ENCODE data around the gene COX10. TPM values are rescaled to one million over a fixed set of nuclear protein-coding genes. Genes with fewer than 3 reads are reported as not detected.

The COX10 gene
- total and polyA plus RNA-seq, 2 experiments from 2014 or later: 21.7 to 26.6 TPM

GRCh38 chr17:14123619-14124278, 54.4 kb downstream of the COX10 start:
- DNase-seq (ENCODE audit: low read depth in 1 of 2, low spot score in 1 of 2): no peak
- no peak overlapping the region for H3K4me3 ChIP-seq
- no peak overlapping the region for H3K27ac ChIP-seq
- TF ChIP-seq CTCF (IDR thresholded peaks at IDR 0.05; ENCODE audit: low read depth, low read length): no peak
- H3K4me1 ChIP-seq (ENCODE audit: low read depth): peaks cover 7% of the 10 kb centered on the region
- H3K9me3 ChIP-seq (ENCODE audit: low read depth): no peaks in the 10 kb centered on the region
- no peaks in the 10 kb centered on the region for H3K36me3 ChIP-seq
- no peaks in the 10 kb centered on the region for H3K27me3 ChIP-seq

- Histone ChIP-seq H3K4me1 (ENCODE audit: low read depth) (peaks cover 7% of the 10 kb centered on the region), H3K27ac (no peak overlapping the region), H3K36me3 (no peaks in the 10 kb centered on the region), H3K4me3 (no peak overlapping the region), H3K9me3 (ENCODE audit: low read depth) (no peaks in the 10 kb centered on the region), H3K27me3 (no peaks in the 10 kb centered on the region)
- no peak for DNase-seq (ENCODE audit: low read depth in 1 of 2, low spot score in 1 of 2)
- no peak for TF ChIP-seq CTCF (IDR thresholded peaks at IDR 0.05; ENCODE audit: low read depth, low read length)
Observed at GRCh38 chr17:14124854-14125253, 55.5 kb downstream of the COX10 start.

GRCh38 chr17:14125518-14126137, 56.3 kb downstream of the COX10 start:
- H3K27me3 ChIP-seq: no peaks in the 10 kb centered on the region
- peaks cover 7% of the 10 kb centered on the region for H3K4me1 ChIP-seq (ENCODE audit: low read depth)
- H3K4me3 ChIP-seq: no peak overlapping the region

GRCh38 chr17:14133104-14133503, 63.8 kb downstream of the COX10 start:
- TF ChIP-seq CTCF (IDR thresholded peaks at IDR 0.05; ENCODE audit: low read depth, low read length): no peak
- H3K9me3 ChIP-seq (ENCODE audit: low read depth): no peaks in the 10 kb centered on the region
- DNase-seq (ENCODE audit: low read depth in 1 of 2, low spot score in 1 of 2): no peak
- no peaks in the 10 kb centered on the region for H3K36me3 ChIP-seq
- no peak overlapping the region for H3K4me3 ChIP-seq
- no peaks in the 10 kb centered on the region for H3K4me1 ChIP-seq (ENCODE audit: low read depth)
- H3K27ac ChIP-seq: no peak overlapping the region
- no peaks in the 10 kb centered on the region for H3K27me3 ChIP-seq

More at GRCh38 chr17:14125518-14126137, 56.3 kb downstream of the COX10 start:
- TF ChIP-seq CTCF (IDR thresholded peaks at IDR 0.05; ENCODE audit: low read depth, low read length): no peak
- no peak overlapping the region for H3K27ac ChIP-seq
- H3K36me3 ChIP-seq: no peaks in the 10 kb centered on the region
- no peaks in the 10 kb centered on the region for H3K9me3 ChIP-seq (ENCODE audit: low read depth)
- DNase-seq (ENCODE audit: low read depth in 1 of 2, low spot score in 1 of 2): no peak

GRCh38 chr17:14134456-14134855, 65.2 kb downstream of the COX10 start:
- no peak for TF ChIP-seq CTCF (IDR thresholded peaks at IDR 0.05; ENCODE audit: low read depth, low read length)
- H3K36me3 ChIP-seq: no peaks in the 10 kb centered on the region
- no peaks in the 10 kb centered on the region for H3K9me3 ChIP-seq (ENCODE audit: low read depth)
- no peak overlapping the region for H3K27ac ChIP-seq
- no peaks in the 10 kb centered on the region for H3K27me3 ChIP-seq
- DNase-seq (ENCODE audit: low read depth in 1 of 2, low spot score in 1 of 2): no peak
- no peak overlapping the region for H3K4me3 ChIP-seq
- H3K4me1 ChIP-seq (ENCODE audit: low read depth): no peaks in the 10 kb centered on the region

All from cardiac muscle cell (in vitro differentiated cells and primary cell).